HUES48 (cell line): ENCODE measurements around the gene PRRT4.
A peak's percentile ranks its signal among the peaks of the same experiment; 100 is the strongest.

Experiments used
- H3K27ac ChIP-seq: one replicate; pipeline ENCODE4 v1.7.0; 2013; ENCODE audit warnings: low read depth, low read length, inconsistent platforms
- H3K27me3 ChIP-seq: 2 replicates; pipeline ENCODE4 v1.6.1; 2013; ENCODE audit warnings: mild to moderate bottlenecking, low read length; ENCODE audit not compliant: control insufficient read depth, insufficient read depth
- H3K36me3 ChIP-seq: 2 replicates; pipeline ENCODE4 v1.6.1; 2013; ENCODE audit warnings: low read length; ENCODE audit not compliant: control insufficient read depth, insufficient read depth
- H3K4me1 ChIP-seq: 2 replicates; pipeline ENCODE4 v1.6.1; 2013; ENCODE audit warnings: mild to moderate bottlenecking, low read length; ENCODE audit not compliant: control insufficient read depth, insufficient read depth
- H3K4me3 ChIP-seq: 2 replicates; pipeline ENCODE4 v1.5.1; 2013; ENCODE audit warnings: mild to moderate bottlenecking, low read depth, low read length
- H3K9ac ChIP-seq: 2 replicates; pipeline ENCODE4 v1.6.1; 2013; ENCODE audit warnings: mild to moderate bottlenecking, low read depth, low read length, moderate library complexity
- H3K9me3 ChIP-seq: 2 replicates; pipeline ENCODE4 v1.6.1; 2013; ENCODE audit warnings: low read length; ENCODE audit not compliant: control insufficient read depth, insufficient read depth

The PRRT4 gene

GRCh38 chr7:128361411-128362379, at the start of gene PRRT4:
Gene PRRT4, minus strand, starts transcription at chr7:128361690.
- peak within 1 kb of the TSS; percentile 58 for H3K4me3 ChIP-seq
- H3K27me3 ChIP-seq, result peaks cover 93% of the 10 kb centered on the region
- H3K9ac ChIP-seq, result no peak within 1 kb of the TSS
- no peak within 1 kb of the TSS for H3K27ac ChIP-seq
- peaks cover 9% of the 10 kb centered on the region; the same call in 1 of the 2 replicates for H3K4me1 ChIP-seq
- no peaks in the 10 kb centered on the region for H3K9me3 ChIP-seq
- no peaks in the 10 kb centered on the region for H3K36me3 ChIP-seq

GRCh38 chr7:128410451-128410753, 48.9 kb upstream of the PRRT4 start:
- H3K9me3 ChIP-seq, result no peaks in the 10 kb centered on the region
- H3K4me3 ChIP-seq, result peak overlapping the region; percentile 72
- no peak overlapping the region for H3K9ac ChIP-seq
- no peak overlapping the region for H3K27ac ChIP-seq
- H3K4me1 ChIP-seq, result peaks cover 28% of the 10 kb centered on the region
- H3K27me3 ChIP-seq, result peaks cover 73% of the 10 kb centered on the region
- H3K36me3 ChIP-seq, result no peaks in the 10 kb centered on the region

DNA sequence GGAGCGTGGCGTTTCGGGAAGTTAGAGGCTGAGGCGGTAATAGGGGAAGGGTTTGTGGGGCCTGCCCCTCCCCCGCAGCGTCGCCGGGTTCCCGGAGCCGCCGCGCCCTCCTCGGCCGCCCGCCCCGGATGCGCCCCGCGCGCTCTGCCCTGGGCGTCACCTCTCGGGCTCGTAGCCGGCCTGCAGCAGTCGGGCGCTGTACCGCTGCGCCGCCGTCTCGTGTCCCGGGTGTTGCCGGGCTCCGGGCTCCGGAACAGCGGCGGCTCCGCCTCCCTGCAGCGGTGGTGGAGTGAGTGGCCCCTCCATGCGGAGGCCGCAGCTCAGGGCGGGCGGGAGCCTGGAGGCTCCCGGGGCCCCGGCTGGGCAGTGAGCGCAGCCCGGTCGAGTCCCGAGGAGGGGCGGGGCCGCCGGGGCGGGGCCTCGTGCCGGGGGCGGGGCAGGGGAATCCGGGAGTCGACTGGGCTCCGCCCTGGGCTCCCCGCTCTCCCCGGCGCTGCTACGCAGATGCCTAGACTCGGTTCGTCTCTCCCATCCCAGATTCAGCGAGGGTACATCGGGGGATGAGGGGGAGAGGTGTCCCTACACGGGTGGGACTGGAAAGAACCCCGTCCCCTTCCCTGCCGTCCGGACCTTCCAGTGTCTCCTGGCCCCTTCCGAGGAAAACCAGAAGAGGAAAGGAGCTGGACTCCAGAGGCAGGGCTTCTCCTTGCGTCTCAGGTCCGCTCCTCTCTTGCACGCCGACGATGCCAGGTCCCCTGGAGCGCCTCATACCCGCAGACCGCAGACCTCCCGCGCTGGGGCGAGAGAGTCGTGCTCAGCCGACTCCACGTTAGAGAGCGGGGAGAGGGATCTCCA, 48.3 kb upstream of the PRRT4 start, which contains the start of gene IMPDH1:
IMPDH1 (minus strand) TSS at position 387 of the 855 bp plus-strand sequence; CDS start at position 306, 81 bp downstream.
- Histone ChIP-seq H3K9me3 (no peaks in the 10 kb centered on the region), H3K36me3 (no peaks in the 10 kb centered on the region), H3K4me1 (peaks cover 34% of the 10 kb centered on the region), H3K27ac (no peak within 1 kb of the TSS), H3K27me3 (peaks cover 78% of the 10 kb centered on the region), H3K9ac (no peak within 1 kb of the TSS), H3K4me3 (peak within 1 kb of the TSS; percentile 72)

DNA sequence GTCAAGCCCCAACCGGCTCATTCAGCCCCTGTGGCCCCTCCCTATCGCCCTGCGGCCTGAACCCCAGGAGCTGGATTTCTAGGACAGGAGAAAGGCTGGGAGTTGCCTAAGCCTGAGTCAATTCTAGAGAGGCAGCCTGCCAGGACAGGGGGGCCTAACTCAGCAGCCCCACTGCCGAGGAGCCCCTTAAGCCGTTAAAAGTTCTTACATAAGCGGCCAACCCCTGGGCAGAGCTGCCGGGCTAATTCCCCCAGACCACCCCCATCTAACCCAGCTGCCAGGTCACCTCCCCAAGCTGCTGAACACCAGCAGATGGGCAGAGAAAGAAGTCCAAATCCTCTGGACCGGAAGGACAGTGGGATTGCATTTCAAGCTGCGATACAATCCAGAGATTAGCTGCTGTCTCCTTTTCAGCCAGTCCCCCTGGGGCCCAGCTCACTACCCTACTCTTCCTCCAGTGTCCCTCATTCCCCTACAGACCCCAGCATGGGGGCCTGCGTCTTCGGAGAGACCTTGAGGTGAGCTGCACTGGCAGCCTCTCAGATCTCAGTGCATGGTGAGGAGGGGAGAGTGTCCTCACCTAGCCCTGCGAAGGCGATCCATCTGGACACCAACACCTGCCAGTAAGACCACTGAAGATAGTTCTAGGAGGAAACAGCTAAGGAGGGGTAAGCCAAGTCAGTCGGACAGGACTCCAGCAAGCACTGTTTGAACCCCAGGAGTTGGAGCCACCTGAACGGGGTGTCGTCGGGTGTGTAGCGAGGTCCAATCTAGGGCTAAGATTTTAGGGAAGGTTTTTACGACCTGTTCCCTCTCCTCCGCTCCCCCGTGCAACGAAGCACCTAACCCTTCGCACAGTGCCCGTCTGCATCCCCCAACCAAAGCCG, 47.5 kb upstream of the PRRT4 start:
- peaks cover 86% of the 10 kb centered on the region for H3K27me3 ChIP-seq
- H3K4me1 ChIP-seq, result peaks cover 43% of the 10 kb centered on the region
- peak overlapping the region; percentile 72 for H3K4me3 ChIP-seq
- H3K27ac ChIP-seq, result no peak overlapping the region
- no peaks in the 10 kb centered on the region for H3K36me3 ChIP-seq
- no peaks in the 10 kb centered on the region for H3K9me3 ChIP-seq
- H3K9ac ChIP-seq, result no peak overlapping the region

GRCh38 chr7:128407751-128408708, 46.5 kb upstream of the PRRT4 start:
- no peak overlapping the region; the same call in 1 of the 2 replicates for H3K4me3 ChIP-seq
- peaks cover 83% of the 10 kb centered on the region for H3K27me3 ChIP-seq
- no peaks in the 10 kb centered on the region for H3K9me3 ChIP-seq
- H3K9ac ChIP-seq, result no peak overlapping the region
- H3K4me1 ChIP-seq, result peaks cover 46% of the 10 kb centered on the region
- no peak overlapping the region for H3K27ac ChIP-seq
- H3K36me3 ChIP-seq, result no peaks in the 10 kb centered on the region

DNA sequence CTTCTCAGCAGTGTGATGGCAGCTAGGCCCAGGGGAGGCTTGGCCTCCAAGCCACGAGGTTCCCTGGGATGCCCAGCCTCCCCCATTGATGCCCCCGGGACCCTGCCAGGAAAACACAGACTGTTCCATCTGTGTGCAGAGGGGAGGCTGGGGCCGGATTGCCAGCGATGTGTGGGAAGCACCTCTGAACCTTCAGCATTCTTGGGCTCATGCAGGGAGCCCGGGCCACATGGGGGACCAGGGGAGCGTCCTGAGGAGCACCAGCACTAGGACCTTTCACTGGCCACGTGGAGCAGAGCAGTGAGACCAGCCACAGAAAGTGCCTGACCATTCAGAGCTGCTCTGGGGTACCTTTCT, 45.7 kb upstream of the PRRT4 start:
- Histone ChIP-seq H3K27ac (no peak overlapping the region), H3K4me3 (no peak overlapping the region), H3K4me1 (peaks cover 46% of the 10 kb centered on the region), H3K9ac (no peak overlapping the region), H3K36me3 (no peaks in the 10 kb centered on the region), H3K27me3 (peaks cover 82% of the 10 kb centered on the region), H3K9me3 (no peaks in the 10 kb centered on the region)

DNA sequence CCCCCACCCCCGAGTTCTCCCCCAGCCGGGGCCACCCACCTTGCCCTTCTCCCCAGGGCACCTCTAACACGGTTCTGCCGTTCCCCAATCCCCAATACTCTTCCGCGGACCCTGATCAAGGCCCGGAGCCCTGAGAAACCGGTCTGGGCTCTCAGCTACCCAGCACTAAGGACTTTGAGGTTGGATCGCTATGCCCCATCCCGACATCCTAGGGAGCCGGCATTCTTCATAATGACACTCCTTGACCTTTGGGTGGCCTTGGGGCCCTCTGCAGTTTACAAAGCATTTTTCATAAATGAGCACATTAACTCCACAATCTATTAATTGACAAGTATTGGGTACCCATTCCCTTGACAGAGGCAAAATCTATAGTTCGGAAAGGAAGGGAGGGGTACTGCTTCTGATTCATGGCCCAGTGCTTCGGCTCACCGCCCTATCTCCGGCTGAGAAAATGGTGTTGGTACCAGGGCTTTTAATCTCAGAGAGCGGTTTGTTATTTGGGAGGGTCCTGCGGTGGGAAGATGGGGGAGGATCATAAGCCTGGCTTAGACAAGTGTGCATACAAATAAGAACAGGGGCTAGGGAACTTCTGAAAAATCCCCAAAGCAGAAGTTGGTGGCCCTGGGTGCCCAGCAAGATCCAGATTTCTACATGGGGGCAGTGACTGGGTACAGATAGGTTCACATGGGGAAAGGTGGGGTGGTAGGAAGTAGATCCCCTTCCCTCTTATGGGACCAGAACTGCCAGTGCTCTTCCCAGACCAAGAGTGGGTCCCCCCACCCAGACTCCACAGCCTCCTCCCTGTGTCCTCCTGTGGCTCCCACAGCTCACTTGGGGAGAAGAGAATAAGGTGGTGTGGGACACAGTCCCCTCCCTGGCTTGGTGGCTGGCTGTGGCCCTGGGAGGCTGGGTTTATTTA, 45.1 kb upstream of the PRRT4 start:
- H3K9ac ChIP-seq, result no peak overlapping the region
- H3K36me3 ChIP-seq, result no peaks in the 10 kb centered on the region
- H3K4me3 ChIP-seq, result 0 out of 2 replicates have a peak overlapping the region, but pooled peaks have one; percentile 37
- peaks cover 76% of the 10 kb centered on the region for H3K27me3 ChIP-seq
- H3K27ac ChIP-seq, result no peak overlapping the region
- H3K4me1 ChIP-seq, result peaks cover 46% of the 10 kb centered on the region
- no peaks in the 10 kb centered on the region for H3K9me3 ChIP-seq

DNA sequence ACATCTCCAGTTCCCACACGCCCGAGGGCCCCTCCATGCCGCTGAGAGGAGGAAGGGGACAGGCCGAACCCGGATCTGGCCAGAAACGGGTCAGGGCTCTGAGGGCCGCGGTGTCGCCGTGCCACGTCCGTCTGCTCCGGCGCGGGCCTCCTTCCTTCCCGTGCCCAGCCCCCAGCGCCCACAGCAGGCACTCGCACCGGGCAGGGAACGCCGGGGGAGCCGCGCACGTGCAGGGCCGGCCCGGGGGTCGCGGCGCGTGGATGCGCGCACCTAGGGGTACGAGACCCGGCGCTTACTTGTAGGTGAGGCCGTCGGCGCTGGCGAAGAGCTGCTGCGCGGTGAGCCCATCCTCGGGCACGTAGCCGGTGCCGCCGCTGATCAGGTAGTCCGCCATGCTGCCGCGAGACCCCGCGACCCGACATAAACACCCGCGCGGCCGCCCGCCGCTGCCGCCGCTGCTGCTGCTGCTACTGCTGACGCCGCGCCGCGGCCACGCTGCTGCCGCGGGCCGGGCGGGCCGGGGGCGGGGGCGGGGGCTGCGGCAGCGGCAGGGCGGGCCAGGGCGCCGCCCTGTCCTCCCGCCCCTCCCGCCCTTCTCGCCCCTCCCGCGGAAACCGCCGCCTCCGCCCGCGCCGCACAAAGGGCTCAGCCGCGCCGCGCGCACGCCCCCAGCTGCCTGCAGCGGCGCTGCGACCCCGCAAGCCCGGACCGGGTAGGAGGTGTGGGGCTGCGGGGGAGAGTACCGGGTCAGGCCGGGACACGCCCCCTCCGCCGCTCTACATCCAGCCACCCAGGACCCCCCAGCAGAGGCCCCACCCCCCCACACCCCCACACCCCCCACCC, 44.2 kb upstream of the PRRT4 start:
- Histone ChIP-seq H3K27ac (no peak overlapping the region), H3K4me3 (peak overlapping the region; percentile 69), H3K36me3 (peaks cover 5% of the 10 kb centered on the region; the same call in 1 of the 2 replicates), H3K4me1 (peaks cover 46% of the 10 kb centered on the region), H3K9me3 (no peaks in the 10 kb centered on the region), H3K9ac (peak overlapping the region; percentile 49), H3K27me3 (peaks cover 67% of the 10 kb centered on the region)
